ENCODE measurements around the gene ACTN1. TPM values are rescaled to one million over a fixed set of nuclear protein-coding genes. Genes with fewer than 3 reads are reported as not detected.

ACTN1 gene
- total RNA-seq, 1 donor from 2014 or later: 286 TPM

- peak; percentile 80 for DNase-seq (ENCODE audit: low spot score)
Measured at GRCh38 chr14:68937471-68938270, 41.4 kb downstream of the ACTN1 start.

DNA sequence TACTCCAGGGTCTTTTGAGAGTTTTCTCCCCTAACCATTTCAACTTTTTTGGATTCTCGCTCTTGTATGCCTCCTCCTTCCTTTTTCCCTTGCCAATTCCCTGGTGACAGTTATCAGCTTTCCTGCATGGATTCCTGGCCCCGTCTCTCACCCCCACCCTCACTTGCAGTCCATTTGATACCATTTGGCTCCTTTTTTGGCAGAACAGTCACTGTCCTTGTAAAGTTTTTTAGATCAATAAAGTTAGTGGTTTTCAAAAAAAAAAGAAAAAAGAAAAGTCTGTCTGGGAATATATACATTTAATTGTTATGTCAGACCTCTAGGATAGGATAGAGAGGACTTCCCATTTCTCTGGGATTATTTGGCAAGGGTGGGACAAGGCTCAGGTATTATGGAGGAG lies 42.1 kb downstream of the ACTN1 start:
- DNase-seq (ENCODE audit: low spot score): no peak

GRCh38 chr14:68936476-68936875 lies 42.6 kb downstream of the ACTN1 start:
- no peak for DNase-seq (ENCODE audit: low spot score)

GRCh38 chr14:68935761-68936214 lies 43.3 kb downstream of the ACTN1 start:
- no peak for DNase-seq (ENCODE audit: low spot score)

- no peak for DNase-seq (ENCODE audit: low spot score)
Measured at GRCh38 chr14:68934066-68934465, 45.0 kb downstream of the ACTN1 start.

DNA sequence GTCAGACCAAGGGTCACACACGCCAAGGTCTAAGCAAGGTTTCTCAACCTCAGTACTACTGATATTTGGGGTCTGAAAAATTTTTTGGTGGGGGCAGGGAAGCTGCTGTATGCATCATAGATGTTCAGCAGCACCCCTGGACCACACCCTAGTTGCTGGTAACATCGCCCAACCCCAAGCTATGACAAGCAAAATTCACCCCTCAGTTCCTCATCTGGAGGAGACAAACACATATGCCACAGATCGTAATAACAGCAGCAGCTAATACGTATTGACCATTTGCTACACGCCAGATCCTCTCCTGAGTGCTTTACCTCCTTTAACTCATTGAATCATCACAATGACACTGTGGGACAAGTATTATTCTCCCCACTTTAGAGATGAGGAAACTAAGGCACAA lies 46.4 kb downstream of the ACTN1 start:
- DNase-seq (ENCODE audit: low spot score): no peak

GRCh38 chr14:68932231-68932630 lies 46.9 kb downstream of the ACTN1 start:
- DNase-seq (ENCODE audit: low spot score): no peak

DNA sequence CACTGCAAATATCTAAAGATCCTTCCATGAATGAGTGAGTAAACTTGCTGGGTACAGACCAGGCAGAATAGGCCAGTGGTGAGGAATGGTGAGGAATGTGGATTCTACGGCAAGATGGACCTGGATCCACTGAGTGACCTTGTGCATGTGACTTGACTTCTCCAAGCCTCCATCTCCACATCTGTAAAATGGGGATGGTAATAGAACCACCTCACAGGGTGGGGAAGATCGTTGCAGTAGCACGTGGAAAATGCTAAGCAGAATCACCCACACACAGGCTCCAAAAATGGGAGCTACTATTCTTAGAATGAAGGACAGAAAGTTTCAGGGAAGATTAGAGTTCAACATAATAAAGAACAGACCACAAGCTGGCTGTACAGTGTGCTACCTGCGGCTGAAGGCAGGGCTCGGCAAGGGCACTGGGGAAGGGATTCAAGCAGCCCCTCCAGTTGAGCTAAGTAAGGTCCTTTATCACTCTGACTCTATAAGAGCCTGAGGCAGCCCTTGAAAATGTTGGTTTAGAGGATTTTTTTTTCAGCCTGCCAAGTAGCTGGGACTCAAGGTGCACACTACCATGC lies 47.5 kb downstream of the ACTN1 start:
- DNase-seq (ENCODE audit: low spot score): no peak

DNA sequence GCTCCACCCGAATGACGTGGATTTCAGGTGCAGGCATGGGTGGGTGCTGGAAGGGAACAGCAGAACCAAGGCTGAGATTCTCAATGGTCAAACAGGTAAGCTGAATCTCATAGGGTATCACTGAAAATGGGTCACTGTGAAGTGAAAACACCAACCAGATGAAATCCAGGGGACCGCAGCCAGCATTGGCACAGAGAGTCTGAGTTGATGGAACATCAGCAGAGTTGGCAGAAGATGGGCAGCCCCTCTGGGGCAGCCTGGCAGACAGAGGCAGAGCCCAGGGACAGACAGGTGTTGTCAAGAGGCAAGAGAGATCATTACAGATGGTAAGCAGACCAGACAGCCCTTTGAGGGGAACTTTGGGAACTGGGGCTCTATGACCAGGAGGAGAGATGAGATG lies 48.0 kb downstream of the ACTN1 start:
- no peak for DNase-seq (ENCODE audit: low spot score)

DNA sequence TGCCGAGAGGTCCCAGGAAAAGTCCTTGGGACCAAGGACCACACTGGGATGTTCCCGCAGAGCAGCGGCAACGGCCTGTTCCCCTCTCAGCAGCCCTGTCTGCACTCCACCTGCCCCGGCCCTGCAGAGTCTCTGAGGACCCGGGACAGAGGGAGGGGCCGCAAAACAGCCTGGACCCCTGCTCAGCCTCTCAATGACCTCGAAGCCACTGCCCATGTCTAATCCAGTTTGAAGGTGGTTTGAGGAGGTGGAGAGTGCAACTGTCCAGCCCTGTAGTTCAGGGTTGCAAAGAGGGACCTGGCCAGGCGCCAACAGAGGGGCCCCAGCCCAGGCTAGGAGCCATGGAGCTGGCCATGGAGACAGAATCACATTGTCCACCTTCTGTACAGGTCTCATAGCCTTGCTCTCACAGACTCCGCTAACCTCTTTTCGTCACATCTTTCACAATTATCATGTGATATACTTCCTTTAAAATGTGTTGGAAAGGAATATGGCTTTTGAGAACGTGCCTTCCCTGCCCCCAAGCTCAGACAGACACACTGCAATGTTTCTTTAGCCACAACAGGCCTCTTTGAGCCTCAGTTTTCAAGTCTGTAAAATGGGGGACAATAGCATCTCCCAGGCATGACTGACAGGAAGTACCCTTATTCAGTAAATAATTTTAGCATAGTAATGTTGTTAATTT lies 49.3 kb downstream of the ACTN1 start:
- DNase-seq (ENCODE audit: low spot score): no peak

DNA sequence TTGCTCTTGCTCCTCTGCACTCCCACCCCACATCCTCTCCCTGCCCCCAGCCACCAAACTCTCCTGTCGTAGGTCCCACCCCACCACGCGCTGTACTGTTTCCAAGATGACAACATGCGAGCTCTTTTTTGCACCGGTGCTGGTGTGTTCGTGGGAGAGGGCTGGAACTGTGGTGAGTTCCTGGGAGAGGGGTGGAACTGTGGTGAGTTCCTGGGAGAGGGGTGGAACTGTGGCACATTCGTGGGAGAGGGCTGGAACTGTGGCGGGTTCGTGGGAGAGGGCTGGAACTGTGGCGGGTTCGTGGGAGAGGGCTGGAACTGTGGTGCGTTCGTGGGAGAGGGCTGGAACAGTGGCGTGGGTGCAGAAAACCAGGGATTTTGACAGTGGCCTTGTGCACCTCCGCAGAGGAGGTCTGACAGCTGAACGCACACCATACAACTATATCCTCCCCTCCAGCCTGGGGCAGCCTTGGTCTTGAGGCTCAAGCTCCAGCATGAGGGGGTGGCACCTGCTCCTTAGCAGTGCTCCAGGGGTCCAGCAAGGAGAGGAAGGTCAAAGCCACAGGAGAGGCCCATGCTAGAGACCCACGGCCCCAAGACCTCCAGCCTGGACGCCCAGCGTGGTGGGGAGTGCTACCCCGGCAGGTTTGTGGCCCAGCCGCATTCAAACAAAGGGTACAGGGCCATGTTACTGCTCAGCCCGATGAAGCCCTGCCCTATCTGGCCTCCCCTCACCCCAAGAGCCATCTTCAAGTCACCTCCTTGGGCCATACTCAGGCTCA lies 50.1 kb downstream of the ACTN1 start:
- no peak for DNase-seq (ENCODE audit: low spot score)

- no peak for DNase-seq (ENCODE audit: low spot score)
Measured at GRCh38 chr14:68927956-68928675, 51.0 kb downstream of the ACTN1 start.

- no peak for DNase-seq (ENCODE audit: low spot score)
Measured at GRCh38 chr14:68927089-68927488, 52.0 kb downstream of the ACTN1 start.

GRCh38 chr14:68926236-68926635 lies 52.9 kb downstream of the ACTN1 start:
- DNase-seq (ENCODE audit: low spot score): no peak

DNA sequence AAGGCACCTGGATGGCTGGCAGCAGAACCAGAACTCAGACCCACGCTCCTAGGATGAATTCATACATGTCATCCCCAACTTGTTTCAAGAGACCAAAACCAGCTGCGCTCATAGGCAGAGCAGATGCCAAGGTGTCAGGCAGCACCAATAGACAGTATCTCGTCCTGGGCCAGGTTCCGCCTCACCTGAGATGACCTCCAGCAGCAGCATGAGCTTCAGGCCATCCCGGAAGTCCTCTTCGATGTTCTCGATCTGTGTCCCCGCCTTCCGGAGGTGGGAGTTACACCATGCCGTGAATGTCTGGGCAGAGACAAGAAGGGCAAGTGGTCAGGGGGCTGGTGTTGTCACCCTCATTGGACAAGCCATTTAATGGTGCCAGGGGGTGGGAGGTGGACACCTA lies 53.7 kb downstream of the ACTN1 start:
- DNase-seq (ENCODE audit: low spot score): no peak

- DNase-seq (ENCODE audit: low spot score): no peak
Measured at GRCh38 chr14:68924186-68925158, 54.6 kb downstream of the ACTN1 start.

DNA sequence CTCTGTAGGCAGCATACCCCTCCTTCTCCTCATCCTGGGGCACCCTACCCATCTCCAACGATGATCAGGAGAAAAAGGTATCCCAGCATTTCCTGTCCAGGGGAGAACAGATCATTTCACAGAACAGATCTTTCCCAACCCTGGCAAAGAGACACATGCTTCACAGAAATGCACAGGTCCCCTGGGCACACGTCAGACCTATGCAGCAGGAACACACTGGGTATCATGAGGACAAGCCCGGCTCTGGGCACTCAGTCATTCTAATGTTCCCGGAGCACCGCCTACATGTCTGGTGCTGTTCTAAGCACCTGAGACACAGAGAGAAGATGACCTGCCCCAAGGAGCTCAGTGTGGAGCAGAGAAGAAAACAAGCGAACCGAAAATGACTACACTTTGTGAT lies 56.2 kb downstream of the ACTN1 start:
- no peak for DNase-seq (ENCODE audit: low spot score)

- DNase-seq (ENCODE audit: low spot score): no peak
Measured at GRCh38 chr14:68922201-68922621, 56.9 kb downstream of the ACTN1 start.

DNA sequence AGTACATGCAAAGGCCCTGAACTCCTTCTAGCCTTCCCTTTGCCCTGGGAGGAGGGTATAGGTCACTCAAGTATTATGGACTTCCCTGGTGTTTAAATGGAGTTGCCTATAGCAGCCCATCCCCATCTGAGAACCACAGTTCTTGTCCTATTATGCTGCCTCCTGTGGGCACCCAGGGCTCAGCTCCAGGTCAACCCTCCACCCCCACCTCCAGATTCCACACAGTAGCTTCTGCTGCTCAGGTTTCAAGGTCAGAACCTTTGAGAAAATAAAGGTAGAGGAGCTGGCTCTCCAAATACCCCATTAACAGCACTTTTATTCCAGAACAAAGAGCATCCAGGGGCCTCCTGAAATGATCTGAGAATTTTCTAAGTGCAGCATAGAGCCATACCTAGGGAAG lies 57.4 kb downstream of the ACTN1 start:
- no peak for DNase-seq (ENCODE audit: low spot score)

- DNase-seq (ENCODE audit: low spot score): no peak
Measured at GRCh38 chr14:68921049-68921448, 58.1 kb downstream of the ACTN1 start.

All from ureter (tissue), 1 donor.